HG02970 (cell line): Measurements from ENCODE around the gene COL4A3.

Experiments used
- ATAC-seq: cut with Tn5 transposase; IDR thresholded peaks from one replicate; pipeline ENCODE4 v1.9.1; 2021; ENCODE audit warnings: mild to moderate bottlenecking, moderate library complexity, moderate number of reproducible peaks; ENCODE audit not compliant: unreplicated experiment, low FRiP score

The COL4A3 gene

DNA sequence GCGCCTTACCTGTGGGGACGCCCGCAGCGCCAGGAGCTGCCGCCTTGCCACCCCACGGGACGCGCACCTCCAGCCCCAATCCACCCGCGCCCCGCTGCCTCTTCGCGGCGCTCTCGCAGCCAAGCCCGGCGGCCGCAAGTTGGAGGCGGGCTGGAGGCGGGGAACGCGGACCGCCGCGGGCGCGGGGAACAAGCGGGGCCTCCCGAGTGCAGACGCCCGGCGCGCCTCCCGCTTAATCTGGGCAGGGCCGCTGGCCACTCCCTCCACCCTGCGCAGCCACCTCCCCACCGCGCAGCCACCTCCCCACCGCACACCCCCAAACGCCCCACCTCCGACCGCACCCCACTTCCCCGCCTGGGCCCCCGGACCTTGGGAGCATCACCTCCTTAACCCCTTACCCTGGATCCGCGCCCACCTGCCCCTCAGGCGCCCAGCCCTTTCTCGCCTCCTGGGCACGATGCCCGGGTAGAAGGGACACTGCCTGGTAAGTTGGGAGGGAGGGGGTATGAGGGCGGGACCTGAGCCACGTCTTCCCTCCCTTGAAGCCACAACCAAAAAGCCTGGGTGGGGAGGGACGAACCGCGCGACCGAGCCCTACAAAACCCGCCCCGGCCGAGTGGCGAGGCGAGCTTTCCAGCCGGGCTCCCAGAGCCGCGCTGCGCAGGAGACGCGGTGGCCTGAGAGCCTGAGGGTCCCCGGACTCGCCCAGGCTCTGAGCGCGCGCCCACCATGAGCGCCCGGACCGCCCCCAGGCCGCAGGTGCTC is at the start of gene COL4A3, which contains the start of gene COL4A4:
Gene COL4A3 (plus strand): TSS at position 627 of the 765 bp plus-strand sequence. CDS start 103 bp downstream, at position 730.
Gene COL4A4 (minus strand): TSS at position 208 of the 765 bp plus-strand sequence. CDS start 16,722 bp downstream, outside the sequence.
- peak; percentile 38 for ATAC-seq

- no peak for ATAC-seq
Measured at GRCh38 chr2:227115761-227116160, 48.7 kb upstream of the COL4A3 start.

- ATAC-seq, result no peak
Measured at GRCh38 chr2:227117027-227117426, 47.4 kb upstream of the COL4A3 start.

DNA sequence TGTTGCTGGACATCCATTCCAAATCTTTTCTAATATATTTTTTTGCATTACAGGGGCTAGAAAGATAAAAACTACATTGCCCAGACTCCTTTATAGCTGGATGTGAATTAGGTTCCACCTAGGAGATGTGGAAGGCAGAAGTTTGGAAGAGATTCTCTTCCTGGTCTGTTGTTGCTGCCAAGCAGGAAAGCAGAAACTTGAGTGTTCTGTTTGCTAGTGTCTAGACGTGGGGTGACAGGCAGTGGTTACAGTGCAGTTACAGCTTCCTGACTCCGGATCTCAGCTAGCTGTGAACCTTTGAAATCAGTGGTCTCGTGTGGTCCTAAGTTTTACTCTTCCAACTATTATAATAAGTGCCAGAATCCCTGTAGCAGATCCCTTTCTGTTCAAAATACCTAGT is 46.6 kb upstream of the COL4A3 start:
- no peak for ATAC-seq

- ATAC-seq, result no peak
Measured at GRCh38 chr2:227118353-227118752, 46.1 kb upstream of the COL4A3 start.

DNA sequence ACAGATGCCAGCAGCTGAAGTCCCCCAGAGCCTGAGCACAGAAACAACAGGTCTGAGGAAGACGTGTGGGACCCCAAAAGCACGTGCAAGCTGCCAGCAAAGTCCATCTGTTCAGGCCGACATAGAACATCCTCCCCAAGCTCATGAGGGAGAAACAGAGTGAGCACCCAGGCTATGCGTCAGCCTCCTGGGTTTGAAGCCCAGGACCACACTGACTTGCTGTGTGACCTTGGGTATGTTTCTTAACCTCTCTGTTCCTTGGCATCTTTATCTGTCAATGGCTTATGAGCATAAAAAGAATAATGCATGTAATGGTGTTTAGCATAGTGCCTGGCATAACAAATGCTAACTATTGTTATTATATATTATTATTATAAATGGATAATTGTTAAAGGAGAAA is 40.7 kb upstream of the COL4A3 start:
- ATAC-seq, result no peak

- ATAC-seq, result no peak
Measured at GRCh38 chr2:227124811-227125210, 39.6 kb upstream of the COL4A3 start.

- no peak for ATAC-seq
Measured at GRCh38 chr2:227125506-227125905, 38.9 kb upstream of the COL4A3 start.

GRCh38 chr2:227127201-227127600 is 37.2 kb upstream of the COL4A3 start:
- no peak for ATAC-seq

GRCh38 chr2:227130636-227131035 is 33.8 kb upstream of the COL4A3 start:
- ATAC-seq, result no peak

GRCh38 chr2:227132986-227133385 is 31.4 kb upstream of the COL4A3 start:
- no peak for ATAC-seq

- ATAC-seq, result no peak
Measured at GRCh38 chr2:227134591-227134990, 29.8 kb upstream of the COL4A3 start.

- no peak for ATAC-seq
Measured at GRCh38 chr2:227141301-227141700, 23.1 kb upstream of the COL4A3 start.

DNA sequence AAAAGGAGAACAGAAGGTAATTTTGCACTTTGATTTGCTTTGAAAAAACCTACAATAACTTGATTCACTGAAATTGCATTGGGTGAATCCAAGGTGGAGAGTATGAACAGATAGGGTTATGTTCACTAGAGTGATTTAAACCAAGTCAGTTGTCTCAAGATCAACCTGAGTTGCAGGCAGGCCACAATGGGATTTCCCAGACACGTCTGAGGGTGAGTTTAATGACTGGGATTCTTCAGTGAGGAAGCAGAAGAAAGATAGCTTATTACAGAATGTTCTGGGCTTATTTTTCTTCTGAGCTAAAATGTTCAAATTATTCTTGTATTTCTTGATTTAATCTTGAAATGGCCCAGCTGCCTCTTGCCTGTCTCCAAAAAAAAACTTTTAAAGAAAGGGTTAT is 20.5 kb upstream of the COL4A3 start:
- no peak for ATAC-seq

GRCh38 chr2:227146456-227146855 is 18.0 kb upstream of the COL4A3 start:
- no peak for ATAC-seq

DNA sequence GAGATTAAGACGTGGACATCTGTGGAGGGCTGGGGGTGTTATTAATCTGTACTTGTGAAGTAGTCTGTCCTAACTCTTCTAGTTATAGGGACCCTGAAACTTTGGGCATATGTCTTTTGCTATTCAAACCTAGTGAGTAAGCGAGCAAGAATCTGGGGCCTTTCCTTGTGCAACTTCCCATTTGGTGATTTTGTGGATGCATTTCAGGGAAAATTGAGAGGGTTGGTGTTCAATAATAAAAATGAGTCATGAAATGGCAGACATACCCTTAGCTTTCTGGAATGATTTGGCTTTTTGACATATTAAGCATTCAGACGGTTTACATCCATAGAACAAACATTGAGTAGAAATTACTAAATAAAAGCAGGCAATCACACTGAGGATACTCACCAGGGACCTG is 17.4 kb upstream of the COL4A3 start:
- ATAC-seq, result no peak

GRCh38 chr2:227148106-227148505 is 16.3 kb upstream of the COL4A3 start:
- no peak for ATAC-seq

DNA sequence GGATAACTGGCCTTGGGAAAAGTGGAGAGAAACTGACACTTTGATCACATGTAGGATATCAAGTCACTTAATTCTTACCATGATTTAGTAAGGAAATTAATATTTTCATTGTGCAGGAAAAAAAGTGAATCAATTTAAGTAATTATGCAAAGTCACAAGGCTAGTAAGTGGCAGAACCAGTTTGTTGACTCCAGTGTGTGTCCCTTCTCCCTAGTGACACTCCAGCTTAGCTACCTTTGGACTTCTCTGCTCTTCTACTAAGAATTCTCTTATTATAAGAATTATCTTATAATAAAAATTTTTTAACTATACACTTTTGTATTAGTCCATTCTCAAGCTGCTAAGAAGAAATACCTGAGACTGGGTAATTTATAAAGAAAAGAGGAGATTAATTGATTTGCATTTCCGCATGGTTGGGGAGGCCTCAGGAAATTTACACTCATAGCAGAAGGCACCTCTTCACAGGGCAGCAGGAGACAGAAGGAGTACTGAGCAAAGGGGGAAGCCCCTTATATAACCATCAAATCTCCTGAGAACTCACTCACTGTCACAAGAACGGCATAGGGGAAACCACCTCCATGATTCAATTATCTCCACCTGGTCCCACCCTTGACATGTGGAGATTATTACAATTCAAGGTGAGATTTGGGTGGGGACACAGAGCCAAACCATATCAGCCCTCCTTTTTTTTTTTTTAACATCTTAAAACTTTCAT is 14.0 kb upstream of the COL4A3 start:
- ATAC-seq, result no peak

DNA sequence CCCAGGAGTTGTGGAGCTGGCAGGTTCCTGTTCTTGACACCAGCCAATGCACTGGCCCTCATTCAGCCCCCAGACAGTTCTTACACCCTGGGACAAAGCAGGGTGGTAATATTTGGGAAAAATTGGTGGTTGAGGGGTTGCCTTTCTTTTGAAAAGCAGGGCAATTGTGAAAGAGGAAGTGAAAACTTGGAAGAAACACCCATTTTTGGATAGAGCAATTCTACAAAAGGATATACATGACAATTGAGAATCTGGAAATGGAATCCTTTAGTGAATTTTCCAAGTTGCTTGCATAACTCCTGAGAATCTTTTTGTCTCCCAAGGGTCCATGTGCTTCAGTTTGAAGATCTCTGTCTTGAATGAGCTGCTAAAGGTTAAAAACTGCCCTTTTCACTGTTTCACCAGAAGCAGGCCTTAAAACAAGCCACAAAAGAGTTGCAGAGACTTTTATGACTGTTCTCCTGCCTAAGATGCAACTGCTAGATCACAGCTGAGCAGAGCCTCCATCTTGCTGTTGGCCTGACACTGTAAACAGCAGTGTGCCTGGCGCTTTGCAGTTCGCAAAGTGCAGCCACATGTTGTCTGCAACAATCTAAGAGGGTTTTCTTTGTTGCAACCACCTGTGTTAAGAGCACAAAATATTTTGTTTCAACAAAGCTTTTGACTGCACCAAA is 12.2 kb upstream of the COL4A3 start:
- no peak for ATAC-seq

DNA sequence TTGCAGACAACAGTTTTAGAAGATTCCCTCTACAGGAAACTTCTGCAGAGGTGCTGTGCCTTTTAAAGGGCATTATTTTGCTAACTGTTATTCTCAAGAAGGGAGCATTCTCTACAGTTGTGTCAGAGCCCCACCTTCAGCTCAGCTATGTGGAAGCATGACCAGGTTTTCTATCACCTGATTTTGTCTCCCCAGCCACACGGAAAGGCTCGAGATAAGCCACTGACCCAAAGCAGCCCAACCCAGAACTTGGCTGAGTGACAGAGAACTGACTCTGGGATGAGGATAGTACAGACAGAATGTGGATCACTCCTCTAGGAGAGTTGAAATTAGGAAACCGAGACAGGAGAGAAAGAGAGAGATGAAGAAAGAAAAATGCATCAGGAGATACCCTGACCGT is 11.1 kb upstream of the COL4A3 start:
- ATAC-seq, result no peak

DNA sequence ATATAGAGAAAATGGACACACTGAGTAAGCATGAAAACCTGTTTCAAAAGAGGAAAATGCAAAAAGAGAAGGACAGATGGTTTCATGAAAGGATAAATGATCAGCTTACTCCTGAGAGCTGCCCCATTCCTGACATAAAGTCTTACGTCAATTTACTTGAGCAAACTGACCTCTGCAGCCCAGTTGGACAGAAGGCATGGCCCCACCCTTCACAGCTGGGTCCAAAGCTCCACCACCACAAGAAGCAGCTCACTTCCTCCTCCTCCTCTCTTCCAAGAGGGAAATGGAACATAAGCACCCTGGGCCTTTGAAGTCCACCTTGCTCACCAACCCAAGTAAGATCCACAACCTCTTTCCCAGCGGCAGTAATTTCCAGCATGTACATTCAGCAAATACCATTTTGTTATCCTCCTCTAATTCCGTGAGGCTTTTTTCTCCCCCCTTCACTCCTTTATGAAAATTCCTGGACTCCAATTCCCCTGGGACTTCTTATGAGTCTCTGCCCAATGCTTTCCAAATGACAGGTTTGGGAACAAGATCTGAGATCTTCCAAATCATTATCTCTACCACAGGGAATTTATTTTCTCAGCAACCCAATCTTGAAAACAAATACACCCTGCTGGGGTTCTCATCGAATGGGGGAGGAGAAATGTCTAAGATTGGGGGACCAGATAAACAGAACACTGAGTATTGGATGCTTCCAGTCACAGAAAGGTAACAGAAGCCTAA is 10.5 kb upstream of the COL4A3 start:
- ATAC-seq, result no peak
